Fibroblast of the aortic adventitia (primary cell): Measurements from ENCODE around the gene TCL1B. TPM values are rescaled to one million over a fixed set of nuclear protein-coding genes. Genes with fewer than 3 reads are reported as not detected.
"Not testable (repeated sequence)": the region's sequence is repeated elsewhere in the genome, so short reads cannot be mapped to it uniquely, and the experiment has no call there.

Experiments used
- DNase-seq: peaks from one replicate; pipeline ENCODE4 v3.0.0-alpha.2; 2010; ENCODE audit warnings: low read depth
- H3K4me3 ChIP-seq: 2 replicates; pipeline ENCODE4 v1.5.1; 2011; ENCODE audit warnings: low read depth, mild to moderate bottlenecking, control low read depth, low read length, moderate library complexity
- CTCF ChIP-seq: IDR thresholded peaks from 2 replicates; pipeline ENCODE4 v1.5.1; 2011; ENCODE audit warnings: mild to moderate bottlenecking, low read length, control low read depth, inconsistent platforms; ENCODE audit not compliant: insufficient read depth
- total RNA-seq: library from RNA; depleted of rRNA; stranded (reverse); fragments of >200 nt; gene quantifications from 2 replicates; pipeline ENCODE4 v1.2.3, GENCODE V29; 2012; ENCODE audit warnings: low replicate concordance

TCL1B gene
- total RNA-seq, 1 donor: not detected

GRCh38 chr14:95725685-95726336 is 39.6 kb downstream of the TCL1B start:
- no peak for DNase-seq
- TF ChIP-seq CTCF: no peak
- H3K4me3 ChIP-seq: no peak overlapping the region

- no peak overlapping the region for H3K4me3 ChIP-seq
- DNase-seq: no peak
- TF ChIP-seq CTCF: no peak
Observed at GRCh38 chr14:95727056-95727700, 41.0 kb downstream of the TCL1B start.

GRCh38 chr14:95729402-95730028 is 43.3 kb downstream of the TCL1B start:
- DNase-seq, H3K4me3 ChIP-seq: not testable (repeated sequence)

- DNase-seq: no peak
- no peak for TF ChIP-seq CTCF
- no peak overlapping the region for H3K4me3 ChIP-seq
Observed at GRCh38 chr14:95730126-95730525, 43.9 kb downstream of the TCL1B start.

GRCh38 chr14:95733212-95733611 is 47.0 kb downstream of the TCL1B start:
- DNase-seq: no peak
- no peak overlapping the region for H3K4me3 ChIP-seq
- TF ChIP-seq CTCF: no peak

GRCh38 chr14:95739356-95739755 is 53.1 kb downstream of the TCL1B start:
- no peak for DNase-seq
- TF ChIP-seq CTCF: no peak
- H3K4me3 ChIP-seq: no peak overlapping the region

- no peak for TF ChIP-seq CTCF
- no peak for DNase-seq
- no peak overlapping the region for H3K4me3 ChIP-seq
Observed at GRCh38 chr14:95741038-95741490, 54.8 kb downstream of the TCL1B start.
